Keratinocyte (primary cell): ENCODE results near the gene CLEC17A. TPM values are rescaled to one million over a fixed set of nuclear protein-coding genes. Genes with fewer than 3 reads are reported as not detected.

Source experiments
- DNase-seq: peaks from one replicate; pipeline ENCODE4 v3.0.0-alpha.2; 2011; ENCODE audit warnings: low read depth, missing footprints, low spot score
- FAIRE-seq: peaks from 2 replicates; lab custom pipeline; 2011; peaks lifted over from hg19 to GRCh38; lab: Jason Lieb, UNC
- H2AFZ ChIP-seq: 2 replicates; pipeline ENCODE4 v1.6.0; 2012; ENCODE audit warnings: low read length, control low read depth, inconsistent platforms; ENCODE audit not compliant: control insufficient read depth
- H3K27ac ChIP-seq: 2 replicates; pipeline ENCODE4 v1.5.1; 2011; ENCODE audit warnings: low read length; ENCODE audit not compliant: control insufficient read depth, insufficient read depth
- H3K27me3 ChIP-seq: 3 replicates; pipeline ENCODE4 v1.6.0; 2011; ENCODE audit warnings: low read length; ENCODE audit not compliant: control insufficient read depth, insufficient read depth; ENCODE audit errors: extremely low read depth
- H3K36me3 ChIP-seq, 2 experiments: 2 replicates in 1 of 2; 3 replicates in 1 of 2; pipeline ENCODE4 v1.5.1; 2011; ENCODE audit warnings: low read length in 2 of 2, mild to moderate bottlenecking in 1 of 2; ENCODE audit not compliant: control insufficient read depth in 2 of 2, insufficient read depth in 2 of 2; ENCODE audit errors: extremely low read depth in 1 of 2
- H3K4me1 ChIP-seq: 3 replicates; pipeline ENCODE4 v1.5.1; 2011; ENCODE audit warnings: low read length; ENCODE audit not compliant: control insufficient read depth, insufficient read depth; ENCODE audit errors: extremely low read depth
- H3K4me2 ChIP-seq: 3 replicates; pipeline ENCODE4 v1.6.0; 2011; ENCODE audit warnings: low read depth, low read length; ENCODE audit not compliant: control insufficient read depth, insufficient read depth; ENCODE audit errors: extremely low read depth
- H3K4me3 ChIP-seq, 3 experiments: fragments of 200-600 bp in 1 of 3; sonication (generic) in 1 of 3; 2 replicates in 2 of 3; 3 replicates in 1 of 3; pipeline ENCODE4 v1.5.1; 2011 to 2016; ENCODE audit warnings: low read length in 3 of 3, mild to moderate bottlenecking in 3 of 3, control low read depth in 2 of 3, inconsistent platforms in 1 of 3, low read depth in 1 of 3, mixed read lengths in 1 of 3, mixed run types in 1 of 3, moderate library complexity in 1 of 3; ENCODE audit not compliant: control insufficient read depth in 2 of 3, insufficient read depth in 2 of 3; ENCODE audit errors: extremely low read depth in 1 of 3
- H3K79me2 ChIP-seq: 2 replicates; pipeline ENCODE4 v1.6.0; 2012; ENCODE audit warnings: low read length; ENCODE audit not compliant: control insufficient read depth, insufficient read depth
- H3K9ac ChIP-seq: 3 replicates; pipeline ENCODE4 v1.6.0; 2011; ENCODE audit warnings: low read length; ENCODE audit not compliant: control insufficient read depth, insufficient read depth; ENCODE audit errors: extremely low read depth
- H3K9me1 ChIP-seq: 3 replicates; pipeline ENCODE4 v1.6.0; 2011; ENCODE audit warnings: low read length; ENCODE audit not compliant: control insufficient read depth, insufficient read depth; ENCODE audit errors: extremely low read depth
- H3K9me3 ChIP-seq: 2 replicates; pipeline ENCODE4 v1.5.1; 2012; ENCODE audit warnings: low read depth, low read length; ENCODE audit not compliant: control insufficient read depth
- H4K20me1 ChIP-seq: 3 replicates; pipeline ENCODE4 v1.6.0; 2011; ENCODE audit warnings: low read length; ENCODE audit not compliant: control insufficient read depth, insufficient read depth; ENCODE audit errors: extremely low read depth
- CTCF ChIP-seq, 3 experiments: IDR thresholded peaks in 1 of 3; conservative IDR thresholded peaks in 1 of 3; optimal IDR thresholded peaks in 1 of 3; 2 replicates in 2 of 3; 3 replicates in 1 of 3; pipeline versions ENCODE3 to v1.5.1; 2011; ENCODE audit warnings: low read length in 3 of 3, mild to moderate bottlenecking in 3 of 3, moderate library complexity in 2 of 3, control low read depth in 1 of 3, inconsistent platforms in 1 of 3; ENCODE audit not compliant: insufficient read depth in 2 of 3; ENCODE audit errors: extremely low read depth in 1 of 3
- EZH2 ChIP-seq: IDR thresholded peaks from one replicate; pipeline ENCODE4 v1.6.1; 2012; ENCODE audit warnings: inconsistent platforms, mild to moderate bottlenecking, low read length, moderate library complexity
- dilution Hi-C: fragments of 300-500 bp; cut with MboI; formaldehyde crosslinking; loops from one replicate; pipeline ENCODE4 v1.7.0; 2020; ENCODE audit warnings: low sequenced_read_pairs; ENCODE audit not compliant: extremely low pct_ligation_motif_present
- polyA plus RNA-seq, 5 experiments: library from polyadenylated mRNA; depleted of rRNA in 3 of 5; stranded (reverse) in 3 of 5; stranded (forward) in 1 of 5; unstranded in 1 of 5; fragments of >200 nt; gene quantifications; 1 replicate in 1 of 5; 2 replicates in 3 of 5; 3 replicates in 1 of 5; pipeline versions ENCODE4 v1.2.1 to v1.2.3, GENCODE V29; 2011 to 2012; ENCODE audit warnings: missing spikeins in 2 of 5, low read depth in 1 of 5, low replicate concordance in 1 of 5

Gene CLEC17A
- polyA plus RNA-seq, 1 donor (not counting 4 experiments of a cell fraction or from before 2014, with no cell fraction given), result not detected

GRCh38 chr19:14561249-14561648 lies 21.6 kb upstream of the CLEC17A start:
- dilution Hi-C loops, result no loop called here
- peaks cover 46% of the 10 kb centered on the region for H3K4me1 ChIP-seq
- H3K27me3 ChIP-seq, result no peaks in the 10 kb centered on the region

GRCh38 chr19:14561847-14562351 lies 21.0 kb upstream of the CLEC17A start:
- H3K79me2 ChIP-seq, result peaks cover 32% of the 10 kb centered on the region

More at GRCh38 chr19:14561249-14561648, 21.6 kb upstream of the CLEC17A start:
- Histone ChIP-seq H2AFZ (peak overlapping the region; percentile 12), H3K27ac (peak overlapping the region; percentile 72), H3K9me1 (no peaks in the 10 kb centered on the region), H4K20me1 (peaks cover 2% of the 10 kb centered on the region), H3K79me2 (peaks cover 36% of the 10 kb centered on the region), H3K9ac (peak overlapping the region; percentile 59), H3K36me3 (peaks cover 3 to 14% of the 10 kb centered on the region in 2 experiments), H3K4me3 (no peak overlapping the region), H3K4me2 (peak overlapping the region; percentile 75), H3K9me3 (no peaks in the 10 kb centered on the region)
- DNase-seq (no peak), FAIRE-seq (no peak)
- TF ChIP-seq EZH2 (no peak), CTCF (optimal IDR thresholded peaks at IDR 0.05 in 1 of 3, IDR thresholded peaks at IDR 0.05 in 1 of 3, conservative IDR thresholded peaks at IDR 0.05 in 1 of 3; ENCODE audit: extremely low read depth in 1 of 3, insufficient read depth in 2 of 3, low read length in 3 of 3) (no peak)

More at GRCh38 chr19:14561847-14562351, 21.0 kb upstream of the CLEC17A start:
- H3K36me3 ChIP-seq, result peaks cover 3 to 15% of the 10 kb centered on the region in 2 experiments
- dilution Hi-C loops, result no loop called here
- no peaks in the 10 kb centered on the region for H3K9me3 ChIP-seq
- H3K27me3 ChIP-seq, result no peaks in the 10 kb centered on the region
- DNase-seq, result no peak
- peak overlapping the region; percentile 59 for H3K9ac ChIP-seq
- H3K27ac ChIP-seq, result peak overlapping the region; percentile 72
- peak overlapping the region; percentile 75 for H3K4me2 ChIP-seq
- H2AFZ ChIP-seq, result peak overlapping the region; percentile 12
- no peak for TF ChIP-seq CTCF (optimal IDR thresholded peaks at IDR 0.05 in 1 of 3, IDR thresholded peaks at IDR 0.05 in 1 of 3, conservative IDR thresholded peaks at IDR 0.05 in 1 of 3; ENCODE audit: extremely low read depth in 1 of 3, insufficient read depth in 2 of 3, low read length in 3 of 3)
- H4K20me1 ChIP-seq, result no peaks in the 10 kb centered on the region
- H3K9me1 ChIP-seq, result no peaks in the 10 kb centered on the region
- peaks cover 40% of the 10 kb centered on the region for H3K4me1 ChIP-seq
- no peak for FAIRE-seq
- H3K4me3 ChIP-seq, result peak overlapping the region in 2 of 3 experiments; percentile 10 to 20
